DMS 273 (cell line): ENCODE measurements around the gene HIBCH.
A peak's percentile ranks its signal among the peaks of the same experiment; 100 is the strongest.

ENCODE experiments used
- DNase-seq: peaks from one replicate; lab custom pipeline; 2025; ENCODE audit not compliant: unreplicated experiment; lab: John Stamatoyannopoulos, UW

Gene HIBCH

DNA sequence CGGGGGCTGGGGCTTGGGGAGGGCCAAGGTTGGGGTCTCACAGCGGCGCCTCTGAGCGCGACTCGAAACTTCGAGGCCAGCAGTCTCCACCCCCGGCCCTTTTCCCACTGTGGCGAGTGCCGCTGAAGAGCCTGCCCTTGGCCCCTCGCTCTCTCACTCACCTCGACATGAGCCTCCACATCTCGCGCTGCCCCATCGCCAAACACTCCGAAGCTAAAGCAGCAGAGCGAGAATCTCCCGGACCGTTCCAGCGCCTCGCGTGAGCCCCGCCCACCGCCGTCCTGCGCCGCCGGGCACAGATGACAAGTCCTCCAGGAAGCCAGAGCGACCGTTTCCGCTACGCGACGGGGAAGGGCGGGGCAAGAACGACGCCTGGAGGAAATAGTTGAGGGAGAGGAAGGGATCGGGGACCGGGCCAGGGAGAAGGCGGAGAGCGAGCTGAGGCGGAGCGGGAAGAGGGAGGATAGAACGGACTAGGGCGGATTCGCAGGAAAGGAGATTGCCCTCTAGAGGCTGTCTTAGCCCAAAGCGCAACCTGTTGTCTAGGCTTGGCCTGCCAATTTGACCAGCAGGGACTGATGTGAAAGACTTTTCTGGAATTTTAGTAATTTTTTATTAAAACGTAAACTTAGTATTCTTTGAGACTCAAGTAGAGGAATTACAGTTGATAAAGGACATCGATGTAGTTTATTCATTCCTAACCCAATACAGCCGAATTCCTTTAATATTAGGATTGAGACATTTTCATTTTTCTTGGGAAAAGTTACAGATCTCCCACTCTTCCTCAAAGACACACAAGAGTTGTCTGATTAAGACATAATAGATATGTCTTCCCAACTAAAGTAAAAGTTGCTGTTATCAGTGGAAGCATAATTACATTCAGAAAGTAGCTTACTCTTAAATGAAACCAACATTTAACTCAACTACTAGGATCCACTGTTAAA is at the start of gene HIBCH:
TSS of gene HIBCH (minus strand) at position 272 of the 944 bp plus-strand sequence. CDS start at position 196, 76 bp downstream.
- DNase-seq, result peak; percentile 99

DNA sequence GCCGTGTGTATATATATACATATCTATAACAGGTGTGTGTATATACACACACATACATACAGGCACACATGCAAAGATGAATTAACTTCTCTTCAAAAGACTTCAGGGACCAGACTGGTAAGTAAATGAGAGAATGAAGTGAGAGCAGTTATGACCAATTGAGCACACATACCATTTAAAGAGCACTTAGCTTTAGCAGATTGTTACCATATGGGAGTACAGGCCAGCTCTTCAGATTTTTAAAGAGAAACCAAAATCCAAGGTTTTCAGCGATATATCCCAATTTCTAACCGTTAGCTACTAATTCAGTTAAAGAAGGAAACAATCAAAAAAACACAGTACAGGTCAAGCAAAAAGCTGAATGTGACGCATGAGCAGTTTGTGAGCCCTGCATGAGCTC is 47.5 kb upstream of the HIBCH start:
- no peak for DNase-seq

- DNase-seq, result no peak
Observed at GRCh38 chr2:190366248-190366753, 46.7 kb upstream of the HIBCH start.

GRCh38 chr2:190365499-190366204 is 46.0 kb upstream of the HIBCH start:
- peak; percentile 27 for DNase-seq

- no peak for DNase-seq
Observed at GRCh38 chr2:190362894-190363293, 43.3 kb upstream of the HIBCH start.

- no peak for DNase-seq
Observed at GRCh38 chr2:190361572-190361971, 41.9 kb upstream of the HIBCH start.

- DNase-seq, result no peak
Observed at GRCh38 chr2:190360965-190361364, 41.3 kb upstream of the HIBCH start.

DNA sequence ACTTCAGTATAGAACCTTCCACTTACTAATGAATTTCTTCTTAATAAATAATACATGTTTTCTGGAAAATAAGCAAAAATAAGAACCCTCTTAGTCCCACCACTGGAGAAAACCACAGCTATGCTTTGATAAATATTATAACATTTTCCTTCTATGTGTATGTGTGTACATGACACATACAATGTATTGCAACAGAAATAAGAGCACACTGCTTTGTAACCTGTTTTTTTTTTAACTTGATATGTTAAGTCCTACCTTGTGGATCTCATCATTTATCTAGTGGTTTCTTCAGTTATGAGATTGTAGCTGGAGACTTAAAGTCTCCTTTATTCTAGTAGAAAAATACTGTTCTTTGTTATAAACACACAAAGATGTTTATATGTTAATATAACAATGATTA is 40.9 kb upstream of the HIBCH start:
- no peak for DNase-seq

DNA sequence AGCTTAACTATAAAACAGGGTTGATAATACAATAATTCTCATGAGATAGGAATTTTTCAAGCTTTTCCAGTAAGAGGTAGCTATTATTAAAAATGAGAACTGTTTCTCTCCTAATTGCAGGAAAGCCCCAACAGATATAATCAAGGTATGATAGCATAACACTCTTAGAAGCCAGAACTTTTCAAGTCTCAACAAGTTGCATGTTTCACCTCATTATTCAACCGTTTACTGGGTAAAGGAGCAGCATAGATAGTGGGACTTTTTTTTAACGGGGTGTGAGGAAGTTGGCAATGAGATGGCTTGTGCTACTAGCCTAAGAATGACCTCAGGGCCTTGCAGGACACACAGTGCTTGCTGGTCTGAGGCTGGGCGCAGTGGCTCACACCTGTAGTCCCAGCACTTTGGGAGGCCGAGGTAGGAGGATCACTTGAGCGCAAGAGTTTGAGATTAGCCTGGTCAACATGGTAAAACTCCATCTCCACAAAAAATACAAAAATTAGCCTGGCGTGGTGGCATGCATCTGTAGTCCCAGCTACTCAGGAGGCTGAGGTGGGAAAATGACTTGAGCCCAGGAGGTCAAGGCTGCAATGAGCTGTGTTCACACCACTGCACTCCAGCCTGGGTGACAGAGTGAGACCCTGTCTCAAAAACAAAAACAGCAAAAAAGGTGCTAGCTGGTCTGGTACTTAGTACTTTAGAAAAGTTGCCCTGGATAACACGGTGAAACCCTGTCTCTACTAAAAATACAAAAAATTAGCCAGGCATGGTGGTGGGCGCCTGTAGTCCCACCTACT is 39.2 kb upstream of the HIBCH start:
- DNase-seq, result peak; percentile 41

- DNase-seq, result peak; percentile 80
Observed at GRCh38 chr2:190357600-190357999, 38.0 kb upstream of the HIBCH start.

DNA sequence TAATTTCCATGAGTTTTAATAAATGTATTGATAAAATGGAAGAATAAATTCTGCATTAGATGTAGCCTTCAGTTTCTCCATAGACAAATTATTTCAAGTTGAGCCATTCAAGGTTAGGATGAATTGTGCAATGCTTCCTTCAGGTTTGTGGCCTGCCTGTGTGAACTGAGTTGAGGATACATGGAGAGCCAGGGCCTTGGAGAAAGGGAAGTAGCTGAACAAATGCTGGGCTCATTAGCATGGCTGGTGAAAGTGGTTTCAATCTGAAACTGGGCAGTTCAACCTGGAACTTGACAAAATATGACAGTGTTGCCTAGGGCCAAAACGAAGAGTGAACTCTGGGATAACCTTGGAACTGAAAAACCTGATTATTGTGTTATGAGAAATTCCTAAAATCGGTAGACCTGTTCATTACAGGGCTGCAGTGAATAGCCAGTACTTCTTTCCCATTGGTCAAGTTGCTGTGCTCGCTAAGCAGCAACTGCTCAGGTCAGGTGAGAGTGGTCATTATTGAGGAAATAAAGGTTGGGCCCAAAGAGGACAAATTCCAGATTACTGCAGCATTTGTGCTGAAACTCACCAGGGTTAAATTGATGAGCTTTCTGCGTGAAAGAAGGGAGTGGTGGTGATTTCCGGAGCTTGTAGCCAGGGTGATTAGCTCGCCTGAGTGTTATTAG is 36.5 kb upstream of the HIBCH start:
- peak; percentile 7 for DNase-seq

GRCh38 chr2:190354003-190354690 is 34.5 kb upstream of the HIBCH start:
- peak; percentile 40 for DNase-seq

DNA sequence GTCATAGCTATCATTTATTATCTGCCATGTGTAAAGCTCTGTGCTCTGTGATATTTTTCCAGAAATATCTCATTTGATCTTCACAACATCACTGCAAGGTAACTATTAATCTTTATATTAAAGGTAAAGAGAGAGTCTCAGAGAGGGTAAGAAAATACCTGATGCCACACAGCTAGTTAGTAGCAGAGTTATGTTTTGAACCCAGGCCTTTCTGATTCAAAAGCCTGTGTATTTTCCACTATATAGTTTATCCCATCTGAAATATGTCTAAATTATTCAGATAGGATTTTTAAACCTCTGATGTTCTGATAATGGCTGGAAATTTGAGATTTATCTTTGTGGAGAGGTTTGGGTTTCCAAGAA is 33.9 kb upstream of the HIBCH start:
- DNase-seq, result no peak

DNA sequence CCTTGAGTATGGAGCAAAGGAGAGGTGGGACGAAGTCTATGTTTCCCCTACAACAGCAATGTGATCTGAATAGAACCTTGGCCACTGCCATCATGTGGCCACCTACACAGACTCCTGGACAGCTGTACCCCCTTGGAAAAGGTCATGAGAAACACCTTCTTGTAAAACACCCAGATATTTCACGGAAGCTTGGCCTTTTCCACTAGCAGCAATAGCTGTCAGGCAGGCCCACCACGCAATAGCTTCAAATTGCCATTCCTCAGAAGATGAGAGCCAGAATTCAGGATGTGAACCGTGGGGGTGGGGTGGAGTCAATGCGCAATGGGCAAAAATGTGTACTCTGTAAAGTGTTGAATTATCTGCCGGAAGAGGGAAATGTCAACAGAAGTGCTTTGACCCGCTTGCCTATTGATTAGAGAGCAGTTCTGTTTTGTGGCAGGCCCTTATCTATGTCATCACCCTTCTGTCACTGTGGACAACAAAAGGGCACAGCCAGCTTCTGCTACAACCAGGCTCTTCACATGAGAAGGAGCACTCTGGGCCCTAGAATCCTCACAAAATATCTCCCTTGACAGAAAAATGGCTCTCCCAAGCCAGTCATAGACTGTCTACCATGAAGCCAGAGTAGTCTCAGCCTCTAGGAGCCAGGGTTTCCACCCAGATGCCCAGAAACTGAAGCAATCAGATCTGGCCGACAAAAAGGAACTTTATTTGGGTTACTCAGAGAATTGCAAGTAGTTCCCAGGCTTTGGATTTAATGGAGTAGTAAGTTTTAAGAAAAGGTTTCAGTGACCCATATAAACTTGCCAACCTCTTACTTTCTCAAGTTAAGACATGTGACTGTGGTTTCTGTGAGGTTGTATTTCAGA is 33.3 kb upstream of the HIBCH start:
- DNase-seq, result peak; percentile 18

GRCh38 chr2:190351955-190352354 is 32.3 kb upstream of the HIBCH start:
- no peak for DNase-seq

DNA sequence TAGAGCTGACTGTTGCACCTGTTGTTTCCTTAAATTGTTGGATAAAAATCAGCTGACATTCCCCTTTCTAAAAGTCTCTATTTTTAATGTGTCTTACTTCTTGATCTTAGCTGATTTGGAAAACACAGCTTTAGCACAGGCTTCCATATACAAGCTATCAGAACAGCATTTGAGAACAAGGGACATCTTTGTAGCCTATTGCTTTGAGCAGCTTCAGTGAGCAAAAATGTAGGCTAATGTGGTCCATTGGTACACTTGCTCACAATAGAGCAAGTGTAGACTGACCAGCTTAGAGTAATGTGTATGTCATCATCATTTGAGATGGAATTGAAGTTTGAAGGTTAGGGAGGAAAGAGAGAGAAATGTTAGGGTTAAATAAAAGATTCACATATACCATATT is 30.7 kb upstream of the HIBCH start:
- DNase-seq, result no peak

DNA sequence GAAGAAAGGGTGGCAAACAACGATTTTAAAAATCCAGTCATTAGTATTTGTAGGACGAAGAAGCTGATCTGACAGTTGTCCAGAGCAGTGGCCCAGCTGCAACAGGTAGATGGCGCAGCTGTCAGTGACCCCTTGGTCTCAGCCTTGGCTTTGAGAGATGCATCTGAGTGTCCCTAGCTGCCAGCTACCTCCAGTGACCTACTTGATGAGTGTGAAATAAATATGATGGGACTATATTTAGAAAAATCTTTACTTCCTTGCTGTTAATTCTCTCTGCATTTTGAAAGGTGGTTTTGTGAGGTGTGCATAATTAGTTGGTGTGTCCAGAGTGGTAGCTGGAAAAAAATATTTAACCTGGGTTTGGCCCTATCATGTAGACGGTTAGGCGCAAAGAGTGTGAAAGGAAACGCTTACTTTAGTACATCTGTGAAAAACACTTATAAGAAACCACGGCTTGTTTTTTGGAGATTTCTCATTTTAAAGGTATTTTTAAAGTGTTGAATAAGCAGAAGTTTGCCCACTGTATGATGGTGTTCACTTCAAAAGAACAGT is 24.7 kb upstream of the HIBCH start:
- DNase-seq, result peak; percentile 50

- peak; percentile 77 for DNase-seq
Observed at GRCh38 chr2:190343536-190344275, 24.1 kb upstream of the HIBCH start, which contains the start of gene INPP1. Gene INPP1 (plus strand): TSS chr2:190343589. CDS start chr2:190360103, 16,514 bp downstream.
